NCI-H1105 (cell line): Measurements from ENCODE around the gene SGK2.

Source experiments
- DNase-seq: peaks from one replicate; lab custom pipeline; 2025; lab: John Stamatoyannopoulos, UW

The SGK2 gene

GRCh38 chr20:43536041-43536816 lies 22.6 kb upstream of the SGK2 start:
- no peak for DNase-seq

DNA sequence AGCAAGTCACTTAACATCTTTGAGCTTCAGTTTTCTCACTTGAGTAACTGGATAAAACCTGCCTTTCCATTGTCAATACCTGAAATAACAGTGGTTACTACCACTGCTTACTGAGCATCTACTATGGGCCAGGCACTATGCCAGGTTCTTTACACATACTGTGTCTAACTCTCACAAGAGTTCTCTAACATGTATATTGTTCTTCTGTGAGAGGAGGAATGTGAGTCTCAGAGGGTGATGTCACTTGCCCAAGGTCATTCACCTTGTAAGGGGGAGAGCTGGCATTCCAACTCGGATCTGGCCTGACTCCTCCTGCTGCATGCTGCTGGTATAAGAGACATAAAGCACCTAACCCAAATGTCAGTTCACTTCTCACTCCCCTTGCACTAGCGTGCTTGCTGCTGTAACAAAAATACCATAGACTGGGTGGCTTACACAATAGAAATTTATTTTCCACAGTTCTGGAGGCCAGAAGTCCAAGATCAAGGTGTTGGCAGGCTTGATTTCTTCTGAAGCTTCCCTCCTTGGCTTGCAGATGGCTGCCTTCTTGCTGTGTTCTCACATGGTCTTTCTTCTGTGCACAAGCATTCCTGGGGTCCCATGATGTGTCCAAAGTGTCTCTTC lies 21.9 kb upstream of the SGK2 start:
- no peak for DNase-seq

DNA sequence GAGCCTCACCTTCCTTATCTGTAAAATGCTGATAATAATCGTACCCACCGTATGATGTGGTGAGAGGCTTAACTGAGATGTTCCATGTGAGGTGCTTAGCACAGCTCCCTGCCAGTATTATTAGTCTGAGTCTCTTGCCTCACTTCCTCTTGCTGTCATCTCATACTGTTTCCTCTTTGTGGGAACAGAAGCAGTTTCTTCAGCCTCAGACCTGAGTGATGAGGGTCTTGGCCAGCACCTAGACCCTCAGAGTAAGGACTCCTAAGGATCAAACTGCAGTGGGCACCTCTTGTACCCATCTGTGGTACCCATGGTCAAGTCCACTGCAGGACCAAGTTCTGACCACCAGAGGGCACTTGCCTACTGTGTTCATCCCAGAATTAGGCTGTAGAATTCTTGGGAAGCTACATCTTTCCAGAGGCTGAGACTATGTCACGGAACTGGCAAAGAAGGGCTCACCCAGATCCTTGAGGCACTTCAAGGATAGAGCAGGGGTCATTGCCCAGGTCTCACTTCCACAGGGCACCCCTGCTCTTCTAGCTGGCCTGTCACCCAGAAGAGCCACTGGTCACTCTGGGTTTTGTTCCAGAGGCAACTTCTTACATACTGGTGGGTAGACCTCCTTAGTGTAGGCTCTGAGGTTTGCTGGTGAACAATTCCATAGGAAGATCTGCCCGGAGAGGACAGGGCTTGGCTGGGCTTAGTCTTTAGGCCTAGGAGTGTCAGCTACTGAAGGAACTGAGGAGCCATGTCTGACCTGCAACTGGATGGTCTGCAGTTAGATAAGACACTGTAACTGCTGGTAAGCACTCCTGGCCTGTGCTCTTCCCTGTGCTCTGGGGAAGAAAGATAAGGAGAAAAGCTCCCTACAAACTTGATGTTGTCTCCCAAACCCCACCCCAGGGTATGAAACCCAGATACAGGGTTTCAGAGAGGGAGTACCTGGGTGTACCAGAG lies 20.6 kb upstream of the SGK2 start:
- peak; percentile 36 for DNase-seq

DNA sequence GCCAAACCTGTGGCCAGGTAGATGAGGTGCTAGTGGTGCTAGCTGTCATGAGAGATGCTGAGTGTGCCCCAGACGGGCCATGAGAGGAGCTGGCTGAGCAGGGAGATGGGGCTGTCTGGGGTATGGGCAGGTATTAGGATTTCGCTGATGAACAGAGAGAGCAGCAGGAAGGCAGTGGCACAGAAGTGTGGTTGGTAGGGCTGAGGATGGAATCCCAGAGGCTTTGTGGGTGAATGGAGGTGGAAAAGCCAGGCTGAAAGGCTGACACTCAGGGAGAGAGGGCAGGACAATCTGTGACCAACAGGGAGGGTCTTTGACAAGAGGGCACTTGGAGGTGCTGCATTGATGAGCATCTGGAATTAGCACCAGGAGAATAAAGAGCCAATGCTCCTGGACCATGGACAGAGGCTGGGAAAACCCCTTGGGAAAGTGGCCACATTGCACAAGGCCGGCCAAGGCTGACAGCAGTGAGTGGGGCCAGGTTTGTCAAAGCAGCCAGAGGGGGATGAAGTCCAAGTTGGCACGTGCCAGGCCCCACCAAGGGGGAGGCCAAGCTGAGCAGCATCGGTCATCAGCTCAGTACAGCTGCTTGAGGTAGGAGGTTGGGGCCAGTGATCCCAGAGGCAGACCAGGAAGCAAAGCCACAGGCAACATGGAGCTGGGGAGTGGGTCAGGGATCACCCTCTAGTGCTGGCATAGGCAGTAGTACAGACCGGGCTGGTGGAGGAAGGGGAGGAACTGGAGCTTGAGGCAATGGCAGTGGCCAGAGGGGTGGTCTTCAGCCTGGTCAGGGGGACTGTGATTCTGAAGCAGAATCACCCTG lies 19.7 kb upstream of the SGK2 start:
- DNase-seq = no peak

DNA sequence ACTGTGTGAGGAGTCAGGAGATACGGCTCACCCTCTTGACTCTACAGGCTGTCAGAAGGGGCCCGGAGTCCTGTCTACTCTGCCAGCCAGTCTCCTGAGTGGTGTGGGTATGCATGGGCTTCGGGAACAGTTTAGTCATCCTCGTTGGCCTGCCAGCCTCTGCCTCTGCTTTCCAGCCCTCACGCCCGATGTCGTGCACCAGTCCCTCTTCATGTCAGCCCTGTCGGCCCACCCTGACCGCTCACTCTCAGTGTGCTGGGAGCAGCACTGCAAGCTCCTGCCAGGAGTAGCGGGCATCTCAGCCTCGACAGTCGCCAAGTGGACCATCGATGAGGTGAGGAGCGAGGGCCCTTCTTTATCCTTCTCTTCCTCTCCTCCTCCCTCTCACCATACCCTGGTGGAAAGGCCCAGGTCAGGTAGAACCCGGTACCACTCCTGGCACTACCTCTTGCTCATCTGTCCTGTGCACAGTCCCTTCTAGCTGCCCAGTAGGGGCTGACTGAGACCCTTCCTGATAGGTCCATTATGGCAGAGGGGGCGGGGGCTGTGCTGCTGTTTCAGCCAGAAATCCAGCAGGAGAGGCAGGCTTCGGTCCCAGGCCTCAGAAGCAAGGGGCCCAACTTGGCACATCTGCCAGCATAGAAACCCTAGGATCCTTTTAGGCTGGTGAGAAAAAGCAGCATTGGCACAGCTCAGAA lies 18.7 kb upstream of the SGK2 start:
- DNase-seq = no peak

GRCh38 chr20:43540673-43541060 lies 18.2 kb upstream of the SGK2 start:
- no peak for DNase-seq

DNA sequence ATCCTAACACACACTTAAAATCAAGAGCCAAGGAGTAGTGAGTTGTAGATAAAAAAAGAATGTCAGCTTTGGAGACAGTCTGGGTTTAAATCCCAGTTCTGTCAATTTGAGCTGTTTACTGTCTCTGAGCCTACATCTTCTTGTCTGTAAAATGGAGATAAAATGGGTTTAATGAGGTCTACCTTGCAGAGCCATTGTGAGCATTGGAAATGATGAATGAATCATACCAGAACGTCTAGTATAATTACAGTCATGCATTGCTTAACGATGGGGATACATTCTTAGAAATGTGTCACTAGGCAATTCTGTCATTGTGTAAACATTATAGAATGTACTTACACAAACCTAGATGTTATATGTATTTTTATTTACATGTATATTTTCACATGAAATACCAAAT lies 17.6 kb upstream of the SGK2 start:
- no peak for DNase-seq

DNA sequence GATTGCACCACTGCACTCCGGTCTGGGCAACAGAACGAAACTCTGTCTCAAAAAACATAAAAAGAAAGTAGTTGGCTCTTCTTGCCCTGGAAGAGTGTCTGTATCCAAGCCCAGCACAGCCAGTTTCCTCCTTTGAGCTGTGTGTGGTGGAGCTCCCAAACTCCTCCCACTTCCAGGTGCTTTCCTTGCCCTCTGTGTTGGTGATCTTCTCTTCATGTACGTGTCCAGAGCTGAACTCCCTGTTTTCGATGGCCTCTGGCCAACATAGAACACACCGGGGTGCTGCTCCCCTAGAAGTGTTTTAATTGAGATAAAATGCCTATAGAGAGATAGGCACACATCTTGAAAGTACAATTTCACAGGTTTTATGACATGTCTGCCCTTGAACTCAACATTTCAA lies 16.7 kb upstream of the SGK2 start:
- no peak for DNase-seq

GRCh38 chr20:43542674-43543073 lies 16.2 kb upstream of the SGK2 start:
- no peak for DNase-seq

DNA sequence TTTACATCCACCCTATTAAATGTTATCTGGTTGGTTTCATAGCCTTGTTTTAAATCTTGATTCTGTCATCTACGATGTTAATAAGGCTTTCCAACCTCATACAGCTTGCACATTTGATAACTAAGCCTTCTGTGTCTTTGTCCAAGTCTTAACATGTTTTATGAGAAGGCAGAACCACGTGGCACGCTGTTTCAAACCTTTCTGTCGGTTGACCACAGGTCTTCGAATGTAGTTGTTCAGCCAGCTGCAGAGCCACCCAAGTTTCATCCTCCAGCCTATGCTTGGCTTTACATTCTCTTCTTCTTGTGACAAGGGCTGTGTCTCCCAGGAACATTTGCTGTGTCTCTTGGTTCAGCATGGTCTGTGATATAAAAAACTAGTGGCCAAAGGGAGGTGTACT lies 15.7 kb upstream of the SGK2 start:
- DNase-seq = no peak

- no peak for DNase-seq
These were observed 14.3 kb upstream of the SGK2 start for GRCh38 chr20:43544501-43544900.

DNA sequence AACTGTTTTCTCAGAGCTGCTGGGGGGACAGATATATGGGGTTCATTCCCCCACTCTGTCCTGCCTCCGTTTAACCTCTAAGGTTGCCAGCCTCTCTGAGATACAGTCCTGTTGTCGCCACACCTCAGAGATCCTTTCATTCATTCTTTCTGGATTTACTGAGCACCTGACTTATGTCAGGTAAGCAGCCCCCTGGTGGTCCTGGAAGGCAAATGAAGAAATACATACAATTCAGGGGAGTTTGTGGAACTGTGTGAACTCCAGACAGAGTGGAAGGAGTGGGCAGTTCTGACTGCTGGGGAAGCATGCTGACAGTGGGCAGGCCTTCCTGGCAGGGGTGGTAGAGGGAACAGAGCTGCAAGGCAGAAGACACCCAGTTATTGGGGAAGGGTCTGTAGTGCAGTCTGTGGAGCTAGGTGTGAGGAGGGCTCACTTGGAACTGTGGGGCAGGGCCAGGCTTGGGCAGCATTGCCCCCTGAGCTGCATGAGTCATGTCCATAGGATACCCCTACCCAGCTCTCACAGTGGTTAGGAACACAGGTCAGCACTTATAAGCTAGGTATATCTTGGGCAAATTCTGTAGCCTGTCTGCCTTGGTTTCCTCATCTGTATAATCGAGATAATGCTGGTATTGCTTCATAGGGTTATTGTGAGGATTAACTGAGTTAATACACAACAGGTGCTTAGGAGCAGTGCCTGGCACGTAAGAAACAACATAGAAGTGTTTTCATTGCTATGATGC lies 12.8 kb upstream of the SGK2 start:
- no peak for DNase-seq

- DNase-seq = no peak
These were observed 10.4 kb upstream of the SGK2 start for GRCh38 chr20:43548273-43548880.

GRCh38 chr20:43549416-43550065 lies 9.3 kb upstream of the SGK2 start:
- no peak for DNase-seq

DNA sequence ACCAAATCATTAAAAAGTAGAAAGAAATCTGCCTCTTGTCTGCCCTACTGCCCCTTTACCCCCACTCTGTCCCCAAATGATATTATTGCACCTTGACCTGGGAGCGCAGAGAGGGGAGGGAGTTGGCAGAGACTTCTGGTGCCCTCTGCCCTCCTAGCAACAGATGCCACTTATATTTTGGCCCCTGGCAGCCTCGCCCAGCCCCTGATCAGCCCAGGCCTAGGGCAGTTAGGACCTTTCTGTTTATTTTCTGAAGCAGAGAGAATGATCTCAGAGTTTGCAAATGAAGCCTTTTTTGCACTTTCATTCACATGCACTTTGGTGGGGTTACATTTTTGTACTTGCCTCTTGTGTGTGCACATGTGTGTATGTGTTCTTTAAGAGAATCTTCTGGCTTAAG lies 8.4 kb upstream of the SGK2 start:
- DNase-seq = no peak

- DNase-seq = no peak
These were observed 4.5 kb upstream of the SGK2 start for GRCh38 chr20:43554369-43554768.

DNA sequence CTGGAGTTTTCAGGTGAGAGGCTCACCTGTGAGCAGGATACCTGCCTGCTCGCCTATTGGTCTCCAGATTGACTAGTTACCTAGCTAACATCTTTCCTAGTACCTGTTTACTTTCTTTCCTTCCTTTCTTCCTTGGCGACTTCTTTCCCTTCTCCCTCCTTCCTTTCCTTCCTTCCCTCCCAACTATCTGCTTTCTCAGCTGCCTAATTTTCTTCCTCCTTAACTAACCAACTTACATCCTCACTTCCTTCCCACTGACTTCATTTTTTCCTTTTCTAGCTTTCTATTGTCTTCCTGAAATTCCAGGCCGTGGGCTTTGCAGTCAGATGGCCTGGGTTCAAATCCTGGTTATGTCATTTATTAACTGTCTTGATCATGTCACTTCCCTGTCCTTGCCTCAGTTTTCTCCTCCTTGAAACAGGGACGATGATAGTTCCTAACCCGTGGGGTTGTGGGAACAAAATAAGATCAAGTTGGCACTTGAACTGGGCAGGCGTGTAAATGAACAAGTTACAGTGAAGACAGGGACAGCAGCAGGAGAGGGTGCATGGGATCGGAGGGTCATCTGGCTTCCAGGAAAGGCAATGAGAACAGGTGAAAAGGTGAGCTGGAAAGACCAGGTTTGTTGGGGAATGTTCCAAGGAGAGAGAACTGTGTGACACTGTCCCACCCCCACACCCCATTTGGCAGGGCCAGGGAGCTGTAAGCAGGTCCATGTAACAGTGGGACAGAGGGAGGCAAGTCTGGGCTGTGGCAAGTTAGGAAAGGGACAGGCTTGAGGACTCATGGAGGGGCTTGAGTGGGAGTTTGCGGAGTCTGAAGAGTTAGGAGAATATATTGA lies 540 bp downstream of the SGK2 start:
- no peak for DNase-seq

- no peak for DNase-seq
These were observed 2.1 kb downstream of the SGK2 start for GRCh38 chr20:43560974-43561373.

DNA sequence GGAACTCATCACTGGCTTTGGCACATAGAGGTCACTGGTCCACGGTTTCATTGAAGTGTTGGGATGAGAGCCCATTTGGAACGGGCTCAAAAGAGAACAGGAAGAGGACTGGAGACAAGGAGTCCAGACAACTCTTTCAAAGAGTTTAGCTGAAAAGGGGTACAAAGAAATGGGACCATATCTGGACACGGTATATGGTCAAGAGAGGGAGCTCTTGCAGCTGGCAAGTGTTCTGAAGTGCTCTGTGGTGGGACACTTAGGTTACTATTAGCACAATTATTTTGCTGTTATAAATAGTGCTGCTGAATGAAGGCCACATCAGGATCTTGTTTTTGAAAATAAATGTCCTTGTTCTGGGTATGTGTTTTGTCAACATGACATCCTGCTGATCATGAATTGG lies 4.6 kb downstream of the SGK2 start:
- no peak for DNase-seq
